Brain microvascular endothelial cell (primary cell): ENCODE measurements around the gene SYCP1.

Experiments
- DNase-seq: peaks from one replicate; pipeline ENCODE4 v3.0.0-alpha.2; 2020
- H3K27ac ChIP-seq: fragments of 250-450 bp; sonication (Bioruptor Pico); 2 replicates; pipeline ENCODE4 v1.5.1; 2020; ENCODE audit warnings: mild to moderate bottlenecking, moderate library complexity
- H3K27me3 ChIP-seq: fragments of 250-450 bp; sonication (Bioruptor Pico); replicated peaks from 2 replicates; pipeline ENCODE4 v1.5.1; 2020; ENCODE audit warnings: mild to moderate bottlenecking
- H3K36me3 ChIP-seq: fragments of 250-450 bp; sonication (Bioruptor Pico); replicated peaks from 2 replicates; pipeline ENCODE4 v1.5.1; 2020; ENCODE audit warnings: mild to moderate bottlenecking
- H3K4me3 ChIP-seq: 2 replicates; pipeline ENCODE4 v1.5.1; 2011; ENCODE audit warnings: low read depth, mild to moderate bottlenecking, control low read depth, low read length, moderate library complexity
- in situ Hi-C: cut with HindIII; loops from 2 replicates; pipeline ENCODE4 v1.10.0; 2017; ENCODE audit warnings: low sequenced_read_pairs, low pct_ligation_motif_present
- TF ChIP-seq, protein P1 (sequence below): IDR thresholded peaks from 2 replicates; pipeline ENCODE4 v1.5.1; 2011; ENCODE audit warnings: low read depth, mild to moderate bottlenecking, moderate library complexity, low read length, control low read depth, inconsistent platforms; ENCODE audit errors: missing control alignments

The SYCP1 gene

DNA sequence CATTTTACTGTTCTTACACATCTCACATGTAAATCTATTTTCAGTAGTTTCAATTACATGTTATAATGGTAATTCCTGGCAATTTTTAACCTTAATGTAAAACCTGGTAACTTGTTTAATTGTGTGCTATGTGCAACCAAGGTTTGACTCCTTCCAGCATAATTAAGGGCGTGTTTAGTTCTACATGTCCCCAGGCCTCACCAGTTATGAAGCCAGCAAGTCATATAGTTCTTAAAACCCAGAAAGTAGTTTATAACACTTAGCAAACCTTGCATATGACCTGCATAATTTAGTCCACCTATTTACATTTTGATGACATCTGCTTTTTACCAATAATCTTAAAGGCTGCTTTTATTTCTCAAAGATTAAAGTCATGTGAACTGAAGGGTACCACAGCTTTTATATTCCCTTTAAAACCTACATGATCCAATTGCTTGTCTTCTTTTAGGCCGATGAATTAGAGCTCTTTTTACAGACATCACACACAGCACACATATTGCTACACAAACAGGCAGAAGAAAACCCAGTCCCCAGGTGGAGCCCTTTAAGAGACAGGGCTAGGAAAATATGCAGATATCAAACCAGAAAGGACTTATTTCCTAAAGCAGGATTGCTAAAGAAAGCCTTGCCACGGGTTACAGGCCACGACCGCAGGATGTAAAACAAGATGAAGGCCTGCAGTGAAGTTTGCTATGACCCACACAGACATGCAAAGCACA lies 23.2 kb upstream of the SYCP1 start:
- H3K36me3 ChIP-seq: no peaks in the 10 kb centered on the region
- H3K27ac ChIP-seq: no peak overlapping the region
- TF ChIP-seq, protein P1, sequence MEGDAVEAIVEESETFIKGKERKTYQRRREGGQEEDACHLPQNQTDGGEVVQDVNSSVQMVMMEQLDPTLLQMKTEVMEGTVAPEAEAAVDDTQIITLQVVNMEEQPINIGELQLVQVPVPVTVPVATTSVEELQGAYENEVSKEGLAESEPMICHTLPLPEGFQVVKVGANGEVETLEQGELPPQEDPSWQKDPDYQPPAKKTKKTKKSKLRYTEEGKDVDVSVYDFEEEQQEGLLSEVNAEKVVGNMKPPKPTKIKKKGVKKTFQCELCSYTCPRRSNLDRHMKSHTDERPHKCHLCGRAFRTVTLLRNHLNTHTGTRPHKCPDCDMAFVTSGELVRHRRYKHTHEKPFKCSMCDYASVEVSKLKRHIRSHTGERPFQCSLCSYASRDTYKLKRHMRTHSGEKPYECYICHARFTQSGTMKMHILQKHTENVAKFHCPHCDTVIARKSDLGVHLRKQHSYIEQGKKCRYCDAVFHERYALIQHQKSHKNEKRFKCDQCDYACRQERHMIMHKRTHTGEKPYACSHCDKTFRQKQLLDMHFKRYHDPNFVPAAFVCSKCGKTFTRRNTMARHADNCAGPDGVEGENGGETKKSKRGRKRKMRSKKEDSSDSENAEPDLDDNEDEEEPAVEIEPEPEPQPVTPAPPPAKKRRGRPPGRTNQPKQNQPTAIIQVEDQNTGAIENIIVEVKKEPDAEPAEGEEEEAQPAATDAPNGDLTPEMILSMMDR: no peak
- H3K4me3 ChIP-seq: no peak overlapping the region
- no peak for DNase-seq
- no peaks in the 10 kb centered on the region for H3K27me3 ChIP-seq
- in situ Hi-C loops: no loop called here

DNA sequence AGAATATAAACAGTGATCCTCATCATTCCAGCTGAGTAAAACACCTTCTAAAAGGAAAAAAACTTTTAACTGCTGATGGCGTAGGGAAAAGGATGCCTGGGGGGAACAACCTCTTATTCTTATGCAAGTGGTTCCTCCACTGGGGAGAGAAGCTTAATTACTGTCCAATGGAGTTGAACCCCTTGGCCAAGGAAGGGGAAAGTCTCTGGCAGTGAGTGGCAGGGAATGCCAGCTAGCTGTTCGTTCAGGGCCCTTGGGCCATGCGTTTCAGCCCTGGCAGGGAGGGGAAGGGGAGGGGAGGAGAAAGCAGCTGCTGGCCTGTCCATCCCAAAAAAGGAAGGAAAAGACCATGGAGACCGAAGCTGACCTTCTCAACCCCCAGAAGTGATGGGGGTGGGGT lies 22.6 kb upstream of the SYCP1 start:
- in situ Hi-C loops: no loop called here
- DNase-seq: no peak
- H3K27ac ChIP-seq: no peak overlapping the region
- TF ChIP-seq, protein P1: no peak
- no peaks in the 10 kb centered on the region for H3K36me3 ChIP-seq
- no peaks in the 10 kb centered on the region for H3K27me3 ChIP-seq
- H3K4me3 ChIP-seq: no peak overlapping the region

DNA sequence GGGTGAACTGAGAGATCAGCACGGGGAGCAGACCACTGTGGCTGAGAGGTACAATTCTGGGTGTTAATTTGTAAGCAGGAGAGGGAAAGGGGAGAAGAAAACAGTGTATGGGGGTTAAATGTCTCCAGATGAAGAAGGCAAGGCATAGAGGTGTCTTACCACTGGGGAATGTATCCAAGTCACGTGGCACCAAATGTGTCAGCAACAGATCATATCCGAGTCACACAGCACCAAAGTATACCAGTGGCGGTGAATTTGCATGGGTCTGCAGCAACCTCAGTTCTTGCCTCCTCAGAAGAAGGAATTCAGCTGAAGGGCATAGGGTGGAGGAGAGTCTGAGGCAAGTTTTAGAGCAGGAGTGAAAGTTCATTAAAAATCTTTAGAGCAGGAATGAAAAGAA lies 21.2 kb upstream of the SYCP1 start:
- in situ Hi-C loops: no loop called here
- TF ChIP-seq, protein P1: no peak
- no peak for DNase-seq
- no peaks in the 10 kb centered on the region for H3K36me3 ChIP-seq
- no peak overlapping the region for H3K27ac ChIP-seq
- no peaks in the 10 kb centered on the region for H3K27me3 ChIP-seq
- no peak overlapping the region for H3K4me3 ChIP-seq

DNA sequence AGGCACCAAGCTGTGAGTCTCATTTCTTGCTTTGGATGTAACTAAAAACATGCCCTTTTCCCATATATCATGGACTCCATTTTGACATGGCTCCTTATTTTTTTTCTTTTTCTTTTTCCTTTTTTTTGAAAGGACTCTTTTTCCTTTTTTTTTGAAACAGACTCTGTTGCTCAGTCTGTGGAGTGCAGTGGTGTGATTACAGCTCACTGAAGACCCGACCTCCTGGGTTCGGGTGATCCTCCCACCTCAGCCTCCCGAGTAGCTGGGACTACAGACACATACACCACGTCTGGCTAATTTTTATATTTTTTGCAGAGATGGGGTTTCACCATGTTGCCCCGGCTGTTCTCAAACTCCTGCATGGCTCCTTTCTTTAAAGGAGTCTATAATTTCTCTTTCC lies 10.4 kb upstream of the SYCP1 start:
- no peaks in the 10 kb centered on the region for H3K36me3 ChIP-seq
- no peak for DNase-seq
- TF ChIP-seq, protein P1: no peak
- no peak overlapping the region for H3K4me3 ChIP-seq
- in situ Hi-C loops: no loop called here
- H3K27me3 ChIP-seq: no peaks in the 10 kb centered on the region
- H3K27ac ChIP-seq: no peak overlapping the region

DNA sequence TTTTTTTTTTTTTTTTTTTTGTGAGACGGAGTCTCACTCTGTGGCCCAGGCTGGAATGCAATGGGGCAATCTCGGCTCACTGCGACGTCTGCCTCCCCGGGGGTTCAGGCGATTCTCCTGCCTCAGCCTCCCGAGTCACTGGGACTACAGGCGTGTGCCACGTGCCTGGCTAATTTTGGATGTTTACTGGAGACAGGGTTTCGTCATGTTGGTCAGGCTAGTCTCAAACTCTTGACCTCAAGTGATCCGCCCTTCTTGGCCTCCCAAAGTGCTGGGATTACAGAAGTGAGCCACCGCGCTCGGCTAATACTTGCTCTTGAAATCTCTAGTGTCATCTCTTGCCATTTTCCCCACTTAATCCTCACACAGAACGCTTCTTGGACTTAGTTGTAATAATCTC lies 1.1 kb upstream of the SYCP1 start:
- Histone ChIP-seq H3K27me3 (peaks cover 6% of the 10 kb centered on the region), H3K4me3 (no peak overlapping the region), H3K36me3 (no peaks in the 10 kb centered on the region), H3K27ac (no peak overlapping the region)
- DNase-seq: no peak
- TF ChIP-seq, protein P1: no peak
- in situ Hi-C loops: no loop called here

DNA sequence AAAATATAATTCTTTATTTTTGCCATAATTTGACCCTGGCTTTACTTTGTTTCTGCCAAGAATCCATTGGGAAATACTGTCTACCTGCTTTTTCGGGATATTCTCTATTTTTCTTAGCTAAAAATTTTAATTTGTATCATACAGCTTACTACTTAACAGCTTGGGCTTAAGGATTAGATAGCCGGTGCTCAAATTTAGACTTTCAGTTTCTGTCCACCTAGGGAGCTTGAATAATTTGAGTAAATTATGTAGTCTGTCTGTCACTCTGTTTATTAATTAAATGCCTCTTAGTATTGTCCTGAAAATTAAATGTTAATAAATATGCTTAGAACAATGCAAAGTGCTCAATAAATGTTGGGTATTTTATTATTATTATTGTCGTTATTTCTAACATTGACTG lies 6.7 kb downstream of the SYCP1 start:
- TF ChIP-seq, protein P1: no peak
- Histone ChIP-seq H3K27ac (no peak overlapping the region), H3K36me3 (no peaks in the 10 kb centered on the region), H3K4me3 (no peak overlapping the region), H3K27me3 (no peaks in the 10 kb centered on the region)
- in situ Hi-C loops: no loop called here
- no peak for DNase-seq
